Erythroblast (primary cell): ENCODE results near the gene MINDY2.

Experiments
- DNase-seq, 2 experiments: peaks; one replicate each; lab custom pipeline; 2025; lab: John Stamatoyannopoulos, UW
- GATA1 ChIP-seq: IDR thresholded peaks from 2 replicates; pipeline ENCODE4 v1.6.1; 2011; ENCODE audit warnings: low read depth, mild to moderate bottlenecking, control low read depth, low read length, moderate library complexity
- POLR2A ChIP-seq: IDR thresholded peaks from 2 replicates; pipeline ENCODE4 v1.6.1; 2011; ENCODE audit warnings: mild to moderate bottlenecking, low read length

MINDY2 gene

DNA sequence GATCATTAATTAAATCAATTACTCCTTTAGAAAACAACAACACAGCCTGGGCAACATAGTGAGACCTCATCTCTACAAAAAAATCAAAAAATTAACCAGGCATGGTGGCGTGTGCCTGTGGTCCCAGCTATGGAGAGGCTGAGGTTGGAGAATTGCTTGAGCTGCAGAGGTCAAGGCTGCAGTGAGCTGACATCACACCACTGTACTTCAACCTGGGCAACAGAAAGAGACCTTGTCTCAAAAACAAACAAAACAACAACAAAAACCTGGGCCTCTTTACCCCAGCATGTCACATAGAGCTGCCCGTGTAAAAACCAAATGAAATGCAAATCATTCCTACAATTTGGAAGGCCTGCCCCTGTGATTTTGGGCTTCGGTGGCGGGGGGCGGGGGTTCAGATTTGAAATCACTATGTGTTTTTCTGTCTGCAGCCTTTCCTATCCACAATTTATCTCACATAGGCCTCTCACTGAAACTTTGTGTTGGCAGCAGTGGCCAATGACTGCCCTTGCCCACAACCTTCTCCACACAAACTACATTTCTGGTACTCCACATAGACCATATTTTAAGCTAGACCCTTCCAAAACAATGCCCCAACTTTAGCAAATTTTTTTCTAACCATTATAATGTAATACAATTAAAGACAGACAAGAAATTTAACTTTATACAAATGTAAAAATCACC, 28.1 kb upstream of the MINDY2 start:
- TF ChIP-seq GATA1 (no peak), POLR2A (no peak)
- DNase-seq = no peak

GRCh38 chr15:58746174-58746573, 24.9 kb upstream of the MINDY2 start:
- DNase-seq = no peak
- TF ChIP-seq GATA1 (no peak), POLR2A (no peak)

DNA sequence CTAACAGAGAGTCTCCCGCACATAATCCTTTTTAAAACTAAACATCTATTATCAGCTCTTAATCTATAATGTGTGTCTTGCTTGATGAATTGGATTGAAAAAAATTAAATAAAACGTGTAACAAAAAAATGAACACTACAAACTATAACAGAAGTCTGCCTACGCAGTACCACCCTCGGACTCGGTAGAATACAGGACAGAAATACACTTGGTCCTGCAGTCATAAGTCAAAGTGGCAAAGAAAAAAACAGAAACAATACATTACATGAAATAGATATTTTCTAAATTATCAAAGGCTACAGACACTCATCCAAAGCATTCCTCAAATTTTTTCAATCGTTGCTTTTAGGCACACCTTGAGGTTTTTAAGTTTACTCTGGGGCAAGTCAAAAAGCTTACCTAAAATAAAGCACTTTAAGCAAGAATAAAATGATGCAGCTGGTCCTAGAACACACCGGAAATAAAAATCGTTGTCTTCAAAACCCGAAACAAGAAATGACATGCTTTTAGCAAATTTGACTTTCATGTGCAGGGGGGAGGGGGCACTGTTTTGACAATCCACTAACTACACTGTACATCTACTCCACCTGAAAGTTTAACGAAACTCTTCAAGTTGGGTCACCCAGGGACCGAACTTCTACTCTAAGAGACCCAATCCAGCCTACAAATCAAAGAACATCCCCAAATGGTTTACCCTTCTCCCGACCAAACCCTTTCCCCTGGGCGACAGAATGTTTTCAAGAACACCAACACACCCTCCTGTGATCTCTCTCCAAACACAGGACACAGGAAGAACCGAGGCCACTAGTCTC, 22.9 kb upstream of the MINDY2 start:
- DNase-seq = peak; percentile 28 to 54
- TF ChIP-seq GATA1 (no peak), POLR2A (no peak)

- no peak for TF ChIP-seq GATA1
- TF ChIP-seq POLR2A = no peak
- DNase-seq = peak; percentile 72 to 75
Observed at GRCh38 chr15:58748852-58749531, 22.1 kb upstream of the MINDY2 start.

DNA sequence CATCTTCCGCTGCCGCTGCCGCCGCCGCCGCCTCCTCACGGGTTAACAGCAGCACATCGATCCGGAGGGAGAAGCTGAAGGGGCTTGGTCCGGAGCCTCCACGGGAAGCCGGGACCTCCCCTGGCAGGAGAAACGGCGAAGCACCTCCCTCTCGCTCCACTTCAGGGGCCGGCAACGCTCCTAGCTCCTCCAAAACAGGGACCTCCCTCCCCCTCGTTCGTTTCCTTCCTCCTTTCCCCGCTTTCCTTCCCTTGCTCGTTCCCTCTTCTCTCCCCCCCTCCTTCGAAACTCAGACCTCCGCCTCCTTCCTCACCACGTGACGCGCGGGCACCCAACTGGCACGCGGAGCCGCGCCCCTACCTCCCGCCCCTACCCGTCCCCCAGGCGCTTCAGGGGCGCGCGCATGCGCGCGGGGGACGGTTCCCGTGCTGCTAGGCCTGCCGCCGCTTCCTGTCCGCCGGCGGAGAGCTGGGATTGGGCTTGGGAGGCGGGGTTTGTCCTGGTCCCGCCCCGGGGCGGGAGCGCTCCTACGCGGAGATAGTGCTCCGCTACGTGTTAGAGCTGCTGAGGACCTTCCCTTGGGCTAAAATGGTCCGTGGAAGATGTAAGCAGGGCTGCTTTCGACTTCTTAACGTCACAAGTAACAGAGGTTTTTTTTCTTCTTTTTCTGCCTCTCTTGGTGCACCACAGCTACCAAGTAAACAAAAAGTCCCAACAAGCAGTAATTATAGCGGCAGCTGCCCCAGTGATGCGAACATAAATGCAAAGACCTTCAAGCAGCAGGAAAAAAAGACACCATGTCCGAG, 21.4 kb upstream of the MINDY2 start, which contains the start of gene ADAM10:
Gene ADAM10 (minus strand): TSS at position 176 of the 806 bp plus-strand sequence. CDS start 173 bp downstream, at position 3.
- no peak for TF ChIP-seq GATA1
- TF ChIP-seq POLR2A = peak; percentile 81
- DNase-seq = peak; percentile 98 to 99

- no peak for DNase-seq
- TF ChIP-seq POLR2A = no peak
- no peak for TF ChIP-seq GATA1
Observed at GRCh38 chr15:58752716-58753115, 18.4 kb upstream of the MINDY2 start.

DNA sequence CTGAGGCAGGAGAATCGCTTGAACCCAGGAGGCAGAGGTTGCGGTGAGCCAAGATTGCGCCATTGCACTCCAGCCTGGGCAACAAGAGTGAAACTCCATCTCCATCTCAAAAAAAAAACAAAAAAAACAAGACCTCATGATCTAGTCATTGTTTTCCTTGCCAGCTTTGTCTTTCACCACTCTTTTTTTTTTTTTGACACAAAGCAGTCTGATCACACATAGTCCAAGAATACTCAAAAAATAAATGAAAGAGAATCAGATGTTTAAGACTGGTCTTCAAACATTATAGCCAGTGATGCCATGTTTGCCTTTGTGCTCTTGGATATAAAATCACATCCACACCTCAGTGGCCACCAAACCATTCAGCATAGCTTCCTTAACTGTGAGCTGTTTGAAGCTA, 15.8 kb upstream of the MINDY2 start:
- TF ChIP-seq POLR2A (no peak), GATA1 (no peak)
- no peak for DNase-seq

GRCh38 chr15:58755956-58756355, 15.1 kb upstream of the MINDY2 start:
- no peak for TF ChIP-seq GATA1
- TF ChIP-seq POLR2A = no peak
- peak; percentile 26 to 48 for DNase-seq

DNA sequence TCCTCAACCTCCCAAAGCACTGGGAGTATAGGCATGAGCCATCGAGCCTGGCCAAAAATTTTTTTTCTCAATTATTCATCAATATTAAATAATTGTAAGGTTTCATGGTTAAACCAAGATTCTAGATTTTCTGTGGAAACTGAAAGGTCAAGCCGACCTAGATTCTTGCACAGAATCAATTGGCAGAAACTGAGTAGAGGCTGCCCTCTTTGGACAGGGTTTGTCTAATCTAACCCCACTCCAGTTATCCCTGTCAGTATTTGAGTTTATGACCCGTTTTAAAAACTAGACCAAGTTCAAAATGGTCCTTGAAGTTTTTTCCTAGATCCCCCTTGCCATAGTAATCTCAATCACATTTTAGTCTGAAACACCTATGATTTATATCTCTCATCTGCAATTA, 13.0 kb upstream of the MINDY2 start:
- TF ChIP-seq POLR2A (no peak), GATA1 (no peak)
- peak in 1 of 2 experiments; percentile 14 for DNase-seq

GRCh38 chr15:58760385-58761009, 10.6 kb upstream of the MINDY2 start:
- DNase-seq = no peak
- no peak for TF ChIP-seq POLR2A
- TF ChIP-seq GATA1 = no peak

GRCh38 chr15:58761010-58761388, 10.1 kb upstream of the MINDY2 start:
- peak; percentile 25 to 28 for DNase-seq
- TF ChIP-seq POLR2A (no peak), GATA1 (no peak)

GRCh38 chr15:58762285-58762684, 8.8 kb upstream of the MINDY2 start:
- TF ChIP-seq POLR2A (no peak), GATA1 (no peak)
- DNase-seq = no peak

- TF ChIP-seq GATA1 = no peak
- no peak for TF ChIP-seq POLR2A
Observed at GRCh38 chr15:58762731-58763130, 8.4 kb upstream of the MINDY2 start.

More at GRCh38 chr15:58762731-58763130, 8.4 kb upstream of the MINDY2 start:
- no peak for DNase-seq
